Ectodermal cell (in vitro differentiated cells): ENCODE results near the gene MT1F.

ENCODE experiments used
- H3K27ac ChIP-seq: 2 replicates; pipeline ENCODE4 v1.7.0; 2013; ENCODE audit warnings: mild to moderate bottlenecking, low read depth, low read length; ENCODE audit not compliant: insufficient read depth, poor library complexity, severe bottlenecking
- H3K27me3 ChIP-seq: 2 replicates; pipeline ENCODE4 v1.7.0; 2013; ENCODE audit warnings: mild to moderate bottlenecking, low read length; ENCODE audit not compliant: insufficient read depth, control insufficient read depth, poor library complexity, severe bottlenecking
- H3K36me3 ChIP-seq: one replicate; pipeline ENCODE4 v1.7.0; 2013; ENCODE audit warnings: low read length; ENCODE audit not compliant: control insufficient read depth, insufficient read depth
- H3K4me1 ChIP-seq: one replicate; pipeline ENCODE4 v1.7.0; 2013; ENCODE audit warnings: low read length; ENCODE audit not compliant: control insufficient read depth, insufficient read depth
- H3K4me3 ChIP-seq: 2 replicates; pipeline ENCODE4 v1.7.0; 2013; ENCODE audit warnings: low read depth, low read length, control low read depth; ENCODE audit not compliant: insufficient read depth
- H3K9me3 ChIP-seq: 2 replicates; pipeline ENCODE4 v1.7.0; 2013; ENCODE audit warnings: mild to moderate bottlenecking, low read length, moderate library complexity; ENCODE audit not compliant: control insufficient read depth
- WGBS, 2 experiments: methylation state at CpG; one replicate each; pipeline ENCODE4 v1.1.7; 2013; ENCODE audit warnings: missing lambda C conversion rate in 2 of 2; 5-methylcytosine and 5-hydroxymethylcytosine counted together

Gene MT1F

GRCh38 chr16:56683424-56684172, 25.8 kb downstream of the MT1F start:
- H3K27me3 ChIP-seq: peaks cover 41% of the 10 kb centered on the region

DNA sequence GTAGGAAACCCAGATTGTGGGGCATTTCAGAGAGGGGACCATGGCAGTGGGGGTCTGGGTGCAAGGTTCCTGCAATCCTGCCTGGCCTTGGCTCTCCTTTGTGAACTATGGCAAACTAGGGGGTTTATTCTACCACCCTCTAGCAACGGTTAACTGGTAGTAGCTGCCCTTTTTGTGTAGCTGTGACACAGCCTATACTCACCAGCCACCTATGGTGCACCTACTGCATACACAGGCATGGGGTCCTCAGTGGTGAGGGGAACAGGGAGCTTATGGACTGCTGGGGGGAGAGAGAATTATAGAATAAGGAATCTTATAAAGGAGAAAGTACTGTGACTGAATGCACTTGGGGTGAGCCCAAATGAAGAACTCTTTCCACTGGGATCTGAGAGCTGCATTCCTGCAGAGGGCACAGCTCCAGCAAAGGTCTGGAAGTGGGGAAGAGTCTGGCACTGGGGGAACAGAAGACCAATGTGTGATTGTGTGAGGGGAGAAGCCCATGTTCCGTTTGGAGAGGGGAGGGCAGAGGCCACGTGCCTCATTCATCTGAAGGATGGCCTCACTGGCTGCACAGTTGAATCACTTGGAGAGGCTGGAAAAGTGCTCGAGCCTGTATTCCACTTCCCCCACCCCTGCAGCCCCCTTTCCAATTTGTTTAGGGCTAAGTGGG, 26.6 kb downstream of the MT1F start:
- Histone ChIP-seq H3K4me3 (no peak overlapping the region), H3K4me1 (peaks cover 6% of the 10 kb centered on the region), H3K27ac (no peak overlapping the region), H3K9me3 (no peaks in the 10 kb centered on the region), H3K27me3 (peaks cover 41% of the 10 kb centered on the region), H3K36me3 (no peaks in the 10 kb centered on the region)
- 70 to 76% methylated on average over 4 of the region's 4 CpGs for WGBS, 2 experiments

More at GRCh38 chr16:56683424-56684172, 25.8 kb downstream of the MT1F start:
- Histone ChIP-seq H3K4me1 (peaks cover 6% of the 10 kb centered on the region), H3K36me3 (no peaks in the 10 kb centered on the region), H3K27ac (no peak overlapping the region), H3K9me3 (no peaks in the 10 kb centered on the region), H3K4me3 (no peak overlapping the region)
- 77 to 83% methylated on average over 4 to 5 of the region's 5 CpGs for WGBS, 2 experiments

DNA sequence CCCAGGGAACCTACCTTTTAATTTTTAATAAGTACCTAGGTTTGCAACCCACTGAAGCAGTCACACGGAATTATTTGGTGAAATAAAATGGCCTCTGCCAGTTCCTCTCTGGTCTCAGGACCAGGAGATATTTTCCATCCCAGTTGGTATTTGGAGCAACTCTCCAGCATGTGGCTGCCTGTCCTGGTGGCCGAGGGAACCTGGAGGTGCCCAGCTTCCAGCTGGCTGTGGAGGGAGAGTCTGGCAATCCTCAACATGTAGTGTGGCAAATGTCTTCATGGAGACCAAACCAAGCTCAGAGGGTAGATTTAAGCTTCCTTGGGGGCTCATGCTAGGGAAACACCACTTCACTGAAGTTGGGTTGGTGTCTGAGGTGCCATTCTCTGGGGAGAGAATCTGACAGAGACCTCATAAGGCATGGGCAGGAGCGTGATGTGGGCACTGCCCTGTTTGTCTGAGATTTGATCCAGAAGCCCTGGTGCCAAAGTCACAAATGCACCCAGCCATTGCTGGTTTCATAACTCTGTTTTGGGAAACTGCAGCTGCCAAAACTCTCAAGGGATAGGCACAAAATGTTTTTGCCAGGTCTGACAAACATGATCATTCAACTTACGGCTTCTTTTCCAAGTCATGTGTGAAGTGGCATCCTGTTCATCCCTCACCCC, 27.3 kb downstream of the MT1F start:
- H3K27ac ChIP-seq: no peak overlapping the region
- peaks cover 40% of the 10 kb centered on the region for H3K27me3 ChIP-seq
- H3K4me1 ChIP-seq: peaks cover 6% of the 10 kb centered on the region
- no peaks in the 10 kb centered on the region for H3K9me3 ChIP-seq
- H3K4me3 ChIP-seq: no peak overlapping the region
- H3K36me3 ChIP-seq: no peaks in the 10 kb centered on the region
- 92 to 96% methylated on average over 4 of the region's 4 CpGs for WGBS, 2 experiments

- peaks cover 6% of the 10 kb centered on the region for H3K4me1 ChIP-seq
- no peaks in the 10 kb centered on the region for H3K9me3 ChIP-seq
- 93 to 95% methylated on average over 7 of the region's 7 CpGs for whole genome bisulfite sequencing, 2 experiments
- H3K27me3 ChIP-seq: peaks cover 25% of the 10 kb centered on the region
- H3K27ac ChIP-seq: no peak overlapping the region
- H3K4me3 ChIP-seq: no peak overlapping the region
- H3K36me3 ChIP-seq: no peaks in the 10 kb centered on the region
Observed at GRCh38 chr16:56686758-56687157, 29.0 kb downstream of the MT1F start.

DNA sequence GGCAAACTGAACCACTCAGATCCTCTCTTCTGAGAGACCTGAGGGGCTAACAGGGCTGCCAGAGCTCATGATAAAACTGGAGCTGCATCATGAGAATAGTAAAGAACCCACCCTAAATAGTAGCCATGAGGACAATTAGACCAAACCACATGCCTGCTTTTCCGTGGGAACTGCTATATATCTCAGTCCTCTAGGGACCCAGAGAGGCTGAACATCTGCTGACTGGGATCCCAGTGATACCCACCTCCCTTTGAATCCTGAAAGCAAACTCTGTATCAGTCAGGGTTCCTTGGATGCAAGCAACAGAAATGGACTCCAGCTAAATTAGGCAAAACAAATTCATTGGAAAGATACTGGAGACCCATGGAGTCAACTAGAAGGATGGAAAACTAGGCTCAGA, 31.0 kb downstream of the MT1F start:
- Histone ChIP-seq H3K9me3 (no peaks in the 10 kb centered on the region), H3K36me3 (no peaks in the 10 kb centered on the region), H3K27ac (no peak overlapping the region), H3K27me3 (peaks cover 5% of the 10 kb centered on the region), H3K4me1 (no peaks in the 10 kb centered on the region), H3K4me3 (no peak overlapping the region)
- 55 to 61% methylated on average over 1 of the region's 1 CpG for WGBS, 2 experiments

DNA sequence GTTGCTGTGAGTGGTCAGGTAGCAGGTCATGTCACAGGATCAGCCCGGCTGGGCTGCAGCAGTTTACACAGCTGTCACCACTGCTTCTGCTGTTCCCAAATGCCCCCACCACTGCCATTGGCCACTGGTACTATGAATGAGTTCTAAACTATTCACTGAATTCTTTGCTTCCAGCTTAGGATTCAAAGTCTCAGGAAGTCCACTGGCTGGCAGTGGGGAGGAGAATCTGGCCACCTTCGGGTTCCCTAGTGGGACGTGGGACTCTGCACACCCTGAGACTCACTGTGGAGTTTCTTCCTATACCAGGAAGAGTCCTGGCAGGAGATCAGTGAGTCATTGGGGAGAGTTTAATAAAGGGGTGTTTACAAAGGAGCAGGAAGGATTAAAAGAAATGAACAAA, 31.4 kb downstream of the MT1F start:
- 84 to 87% methylated on average over 3 of the region's 3 CpGs for WGBS, 2 experiments
- no peaks in the 10 kb centered on the region for H3K4me1 ChIP-seq
- H3K4me3 ChIP-seq: no peak overlapping the region
- no peaks in the 10 kb centered on the region for H3K9me3 ChIP-seq
- H3K27ac ChIP-seq: no peak overlapping the region
- H3K27me3 ChIP-seq: peaks cover 2% of the 10 kb centered on the region
- no peaks in the 10 kb centered on the region for H3K36me3 ChIP-seq

DNA sequence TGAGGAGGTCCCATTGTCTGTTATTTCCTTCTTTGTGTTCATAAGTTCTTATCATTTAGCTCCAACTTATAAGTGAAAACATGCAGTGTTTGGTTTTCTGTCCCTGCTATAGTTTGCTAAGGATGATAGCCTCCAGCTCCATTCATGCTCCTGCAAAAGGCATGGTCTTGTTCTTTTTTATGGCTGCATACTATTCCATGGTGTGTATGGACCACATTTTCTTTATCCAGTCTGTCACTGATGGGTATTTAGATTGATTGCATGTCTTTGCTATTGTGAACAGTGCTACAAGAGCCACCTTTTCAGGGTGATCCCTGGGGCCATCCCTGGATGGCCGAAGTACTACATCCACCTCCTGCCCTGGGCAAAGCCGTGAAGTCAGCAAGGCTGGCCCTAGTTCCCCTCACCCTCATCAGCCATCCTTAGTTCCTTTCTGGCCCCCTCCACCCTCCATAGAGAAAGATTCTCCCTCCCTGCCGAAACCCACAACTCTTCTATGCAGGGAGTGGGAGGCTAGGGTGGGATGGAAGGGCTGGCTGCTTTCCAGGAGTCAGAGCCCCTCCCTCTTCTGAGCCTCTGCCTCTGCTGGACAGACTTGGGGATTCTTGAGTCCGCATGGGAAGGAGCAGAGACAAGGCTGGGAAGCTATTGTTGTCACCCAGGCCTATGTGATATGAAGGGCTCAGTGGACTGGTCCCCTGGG, 32.8 kb downstream of the MT1F start:
- Histone ChIP-seq H3K4me1 (no peaks in the 10 kb centered on the region), H3K36me3 (no peaks in the 10 kb centered on the region), H3K9me3 (no peaks in the 10 kb centered on the region), H3K27ac (no peak overlapping the region), H3K27me3 (no peaks in the 10 kb centered on the region), H3K4me3 (no peak overlapping the region)
- 74 to 90% methylated on average over 3 to 4 of the region's 4 CpGs for WGBS, 2 experiments

- 86 to 87% methylated on average over 4 of the region's 4 CpGs for WGBS, 2 experiments
- no peaks in the 10 kb centered on the region for H3K4me1 ChIP-seq
- no peaks in the 10 kb centered on the region for H3K9me3 ChIP-seq
- H3K36me3 ChIP-seq: no peaks in the 10 kb centered on the region
- H3K4me3 ChIP-seq: no peak overlapping the region
- no peak overlapping the region for H3K27ac ChIP-seq
- no peaks in the 10 kb centered on the region for H3K27me3 ChIP-seq
Observed at GRCh38 chr16:56691885-56692284, 34.1 kb downstream of the MT1F start.

- H3K4me3 ChIP-seq: no peak overlapping the region
- no peaks in the 10 kb centered on the region for H3K27me3 ChIP-seq
- H3K36me3 ChIP-seq: no peaks in the 10 kb centered on the region
- no peak overlapping the region for H3K27ac ChIP-seq
- 81 to 88% methylated on average over 1 of the region's 1 CpG for WGBS, 2 experiments
- H3K4me1 ChIP-seq: no peaks in the 10 kb centered on the region
- peaks cover 4% of the 10 kb centered on the region for H3K9me3 ChIP-seq
Observed at GRCh38 chr16:56695246-56695645, 37.5 kb downstream of the MT1F start.
